AG10803 (cell line): ENCODE measurements around the gene COL5A3.

Source experiments
- DNase-seq: peaks from one replicate; pipeline ENCODE4 v3.0.0; 2010; ENCODE audit warnings: low read depth
- H3K4me3 ChIP-seq: 2 replicates; pipeline ENCODE4 v1.5.1; 2011; ENCODE audit warnings: mild to moderate bottlenecking, low read length, control low read depth
- TF ChIP-seq, protein P1 (sequence below): conservative IDR thresholded peaks from 2 replicates; pipeline ENCODE4 v1.5.1; 2011; ENCODE audit warnings: mild to moderate bottlenecking, low read length, control low read depth, inconsistent platforms

The COL5A3 gene

DNA sequence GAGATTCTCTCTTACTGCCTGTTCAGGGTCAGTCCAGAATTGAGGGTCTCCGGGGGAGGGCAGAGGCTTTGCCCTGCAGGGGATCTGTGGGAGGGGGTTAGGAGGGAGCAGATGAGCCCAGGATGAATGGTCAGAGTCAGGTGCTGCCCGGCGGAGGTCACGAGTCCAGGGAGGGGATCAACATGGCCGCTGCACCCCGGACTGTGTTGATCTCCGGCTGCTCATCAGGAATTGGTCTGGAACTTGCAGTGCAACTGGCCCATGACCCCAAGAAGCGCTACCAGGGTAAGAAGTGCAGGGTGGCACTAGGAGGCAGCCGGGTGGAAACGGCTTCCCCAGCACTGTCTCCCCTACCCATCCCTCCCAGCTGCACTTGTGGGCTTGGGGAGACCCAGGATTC is 3.0 kb upstream of the COL5A3 start, which contains the start of gene RDH8:
Gene RDH8, plus strand, starts transcription at position 168 of the 400 bp plus-strand sequence. Its CDS starts 15 bp downstream, at position 183.
- DNase-seq = no peak
- TF ChIP-seq, protein P1, sequence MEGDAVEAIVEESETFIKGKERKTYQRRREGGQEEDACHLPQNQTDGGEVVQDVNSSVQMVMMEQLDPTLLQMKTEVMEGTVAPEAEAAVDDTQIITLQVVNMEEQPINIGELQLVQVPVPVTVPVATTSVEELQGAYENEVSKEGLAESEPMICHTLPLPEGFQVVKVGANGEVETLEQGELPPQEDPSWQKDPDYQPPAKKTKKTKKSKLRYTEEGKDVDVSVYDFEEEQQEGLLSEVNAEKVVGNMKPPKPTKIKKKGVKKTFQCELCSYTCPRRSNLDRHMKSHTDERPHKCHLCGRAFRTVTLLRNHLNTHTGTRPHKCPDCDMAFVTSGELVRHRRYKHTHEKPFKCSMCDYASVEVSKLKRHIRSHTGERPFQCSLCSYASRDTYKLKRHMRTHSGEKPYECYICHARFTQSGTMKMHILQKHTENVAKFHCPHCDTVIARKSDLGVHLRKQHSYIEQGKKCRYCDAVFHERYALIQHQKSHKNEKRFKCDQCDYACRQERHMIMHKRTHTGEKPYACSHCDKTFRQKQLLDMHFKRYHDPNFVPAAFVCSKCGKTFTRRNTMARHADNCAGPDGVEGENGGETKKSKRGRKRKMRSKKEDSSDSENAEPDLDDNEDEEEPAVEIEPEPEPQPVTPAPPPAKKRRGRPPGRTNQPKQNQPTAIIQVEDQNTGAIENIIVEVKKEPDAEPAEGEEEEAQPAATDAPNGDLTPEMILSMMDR = no peak
- H3K4me3 ChIP-seq = no peak within 1 kb of the TSS

DNA sequence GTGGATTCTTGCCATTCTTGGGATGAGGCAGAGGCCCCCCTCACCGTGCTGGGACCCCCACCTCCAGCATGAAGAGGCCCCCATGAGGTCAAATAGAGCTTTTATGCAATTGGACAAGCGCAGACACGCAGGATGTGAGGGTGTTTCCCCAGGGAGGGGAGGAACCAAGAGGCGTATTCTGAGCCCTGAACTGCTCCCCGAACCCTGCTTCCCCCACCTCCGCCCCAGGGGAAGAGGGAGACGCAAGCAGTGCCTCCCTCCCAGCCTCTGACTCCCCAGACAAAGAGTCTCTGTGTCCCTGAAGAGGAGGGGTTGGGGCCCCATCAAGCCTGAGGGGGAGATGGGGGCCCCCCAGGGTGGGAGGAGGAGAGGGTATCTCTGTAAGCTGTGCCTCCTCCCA is 1.7 kb upstream of the COL5A3 start:
- no peak for DNase-seq
- TF ChIP-seq, protein P1 = no peak
- no peak overlapping the region for H3K4me3 ChIP-seq

DNA sequence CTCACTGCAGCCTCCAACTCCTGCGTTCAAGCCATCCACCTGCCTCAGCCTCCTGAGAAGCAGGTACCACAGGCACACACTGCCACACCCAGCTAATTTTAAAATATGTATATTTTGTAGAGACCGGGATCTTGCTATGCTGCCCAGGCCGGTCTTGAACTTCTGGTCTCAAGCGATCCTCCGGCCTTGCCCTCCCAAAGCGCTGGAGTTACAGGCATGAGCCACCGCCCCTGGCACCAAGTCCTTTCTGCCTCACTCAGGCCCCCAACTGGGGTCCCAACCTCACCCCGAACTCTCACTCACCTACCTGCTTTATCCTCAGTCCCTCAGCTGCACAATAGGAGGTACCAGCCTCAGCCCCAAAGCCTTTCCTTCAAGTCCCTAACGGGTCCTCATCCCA is 635 bp upstream of the COL5A3 start:
- TF ChIP-seq, protein P1 = no peak
- no peak overlapping the region for H3K4me3 ChIP-seq
- no peak for DNase-seq

DNA sequence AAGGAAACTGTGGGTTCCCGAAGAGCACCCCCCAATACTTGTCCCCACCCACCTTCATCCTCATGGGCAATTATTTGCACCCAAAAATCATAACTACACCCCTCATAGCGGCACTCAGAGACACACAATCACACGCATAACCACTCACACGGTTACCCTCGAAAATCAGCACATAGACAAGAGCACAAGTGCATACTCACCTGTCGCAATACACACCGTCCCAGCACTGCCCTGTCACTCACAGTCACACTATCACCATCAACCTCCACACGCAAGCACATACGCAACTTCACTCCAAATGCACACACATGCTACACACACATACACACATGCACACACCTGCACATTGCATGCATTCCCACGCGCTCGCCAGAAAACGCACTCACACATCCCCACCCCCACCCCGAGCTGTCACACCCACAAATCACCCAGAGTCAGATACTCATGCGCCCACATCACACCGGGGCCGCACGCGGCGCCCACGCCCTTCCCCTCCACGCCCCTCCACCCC is 535 bp downstream of the COL5A3 start:
- H3K4me3 ChIP-seq = peak overlapping the region; percentile 88
- TF ChIP-seq, protein P1 = no peak
- DNase-seq = peak; percentile 47

DNA sequence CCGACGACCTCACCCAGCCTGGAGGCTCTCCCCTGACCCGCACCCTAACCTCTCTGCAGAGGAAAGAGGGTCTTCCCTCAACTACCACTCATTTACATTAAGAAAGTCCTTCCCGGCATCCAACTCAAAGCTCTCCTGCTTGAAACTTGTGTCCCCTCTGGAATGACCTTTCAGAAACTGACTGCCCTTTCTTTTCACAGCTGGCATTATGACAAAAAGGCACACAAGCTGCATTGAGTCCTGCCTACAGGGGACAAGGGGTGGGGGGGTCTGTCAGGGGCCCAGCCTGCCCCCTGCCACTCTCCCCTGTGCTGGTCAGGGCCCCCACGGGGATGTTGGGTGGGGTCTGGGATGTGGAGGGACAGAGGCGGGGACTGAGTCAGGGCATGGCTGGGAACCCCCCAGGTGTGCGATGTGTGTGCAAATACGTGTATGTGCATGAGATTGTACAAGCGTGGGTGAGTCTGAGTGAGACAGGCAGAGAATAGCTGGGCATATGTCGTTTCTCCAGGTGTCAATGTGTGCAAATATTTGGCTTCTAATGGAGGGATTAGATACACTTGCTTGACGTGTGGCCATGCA is 2.0 kb downstream of the COL5A3 start:
- peak overlapping the region; percentile 13 for H3K4me3 ChIP-seq
- TF ChIP-seq, protein P1 = no peak
- DNase-seq = no peak

DNA sequence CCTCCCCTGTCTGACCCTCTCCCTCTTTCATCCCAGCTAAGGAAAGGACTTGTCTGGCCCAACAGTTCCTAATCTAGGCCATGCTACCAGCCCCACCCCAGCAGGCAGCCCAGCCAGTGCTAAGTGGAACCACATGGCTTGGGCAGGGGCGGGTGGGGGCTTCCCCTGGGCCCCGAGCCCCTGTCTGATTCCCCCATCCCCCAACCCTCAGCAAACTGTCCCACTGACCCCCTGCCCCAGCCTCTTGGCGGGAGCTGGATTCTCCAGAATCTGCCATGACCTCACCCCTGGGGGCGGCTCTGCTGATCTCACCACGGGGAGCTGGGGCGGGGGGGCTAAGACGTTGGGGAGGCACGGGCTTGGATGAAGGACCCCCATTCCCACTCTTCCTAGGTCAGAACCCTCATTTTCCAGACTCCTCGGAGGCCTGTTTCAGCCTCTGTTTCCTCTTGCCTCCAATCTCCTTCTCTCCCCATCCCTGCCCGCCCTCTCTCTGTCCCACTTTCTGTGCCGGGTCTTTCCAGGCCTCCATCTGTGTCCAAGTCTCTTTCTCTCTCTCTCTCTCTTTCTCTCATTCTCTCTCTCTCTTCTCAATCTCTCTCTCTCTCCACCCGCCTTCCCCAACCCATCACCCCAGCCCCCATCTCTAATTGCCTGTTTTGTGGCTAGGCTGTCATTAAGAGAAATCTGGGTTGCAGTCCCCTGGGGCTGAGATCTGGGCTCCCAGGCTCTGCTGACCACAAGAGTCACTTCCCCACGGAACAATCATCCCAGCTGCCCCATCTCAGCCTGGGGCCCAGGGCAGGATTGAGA is 2.7 kb downstream of the COL5A3 start:
- no peak overlapping the region for H3K4me3 ChIP-seq
- TF ChIP-seq, protein P1 = no peak
- DNase-seq = peak; percentile 97

DNA sequence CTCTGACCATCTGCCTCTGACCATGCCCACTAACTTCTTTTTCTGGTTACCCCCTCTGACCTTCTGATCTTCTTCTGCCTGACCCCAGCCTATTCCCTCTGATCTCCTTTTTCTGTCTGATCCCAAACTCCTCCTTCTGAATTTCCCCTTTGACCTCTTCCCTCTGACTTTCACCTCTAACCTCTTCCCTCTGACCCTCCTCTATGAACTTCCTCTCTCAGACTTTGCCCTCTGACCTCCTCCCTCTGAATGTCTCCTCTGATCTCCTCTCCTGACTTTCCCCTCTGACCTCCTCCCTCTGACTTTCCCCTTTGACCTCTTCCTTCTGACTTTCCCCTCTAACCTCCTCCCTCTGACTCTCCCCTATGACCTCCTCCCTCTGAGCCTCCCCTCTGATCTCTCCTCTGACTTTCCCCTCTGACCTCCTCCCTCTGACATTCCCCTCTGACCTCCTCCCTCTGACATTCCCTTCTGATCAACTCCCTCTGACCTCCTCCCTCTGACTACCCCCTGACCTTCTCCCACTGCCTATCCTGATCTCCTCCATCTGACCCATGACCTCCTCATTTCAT is 3.5 kb downstream of the COL5A3 start:
- no peak overlapping the region for H3K4me3 ChIP-seq
- DNase-seq = no peak
- TF ChIP-seq, protein P1 = no peak
